ENCODE measurements around the gene DSG2.
"Not testable (repeated sequence)": the region's sequence is repeated elsewhere in the genome, so short reads cannot be mapped to it uniquely, and the experiment has no call there.

- TF ChIP-seq POLR2AphosphoS5, CTCF, POLR2A, EP300 (IDR thresholded peaks at IDR 0.05): not testable (repeated sequence)
Measured at GRCh38 chr18:31507124-31507523, 9.1 kb downstream of the DSG2 start.
